GM23248 (cell line): ENCODE data around the gene CSF1R. TPM values are rescaled to one million over a fixed set of nuclear protein-coding genes. Genes with fewer than 3 reads are reported as not detected.

Source experiments
- DNase-seq: peaks from one replicate; pipeline ENCODE4 v3.0.0-alpha.2; 2015
- H2AFZ ChIP-seq: fragments of 200-600 bp; sonication (generic); 2 replicates; pipeline ENCODE4 v1.6.1; 2016; ENCODE audit warnings: antibody characterized with exemption
- H3F3A ChIP-seq: fragments of 200-600 bp; sonication (generic); 2 replicates; pipeline ENCODE4 v1.6.1; 2016; ENCODE audit warnings: mild to moderate bottlenecking, antibody characterized with exemption, mixed run types; ENCODE audit not compliant: insufficient read depth
- H3K27ac ChIP-seq: fragments of 200-600 bp; sonication (generic); 2 replicates; pipeline ENCODE4 v1.5.1; 2016; ENCODE audit warnings: mild to moderate bottlenecking
- H3K27me3 ChIP-seq: fragments of 200-600 bp; sonication (generic); replicated peaks from 2 replicates; pipeline ENCODE4 v1.6.1; 2016; ENCODE audit warnings: mild to moderate bottlenecking; ENCODE audit not compliant: insufficient read depth
- H3K36me3 ChIP-seq: fragments of 200-600 bp; sonication (generic); 2 replicates; pipeline ENCODE4 v1.6.1; 2016; ENCODE audit warnings: low read depth, mild to moderate bottlenecking
- H3K4me1 ChIP-seq: fragments of 200-600 bp; sonication (generic); 2 replicates; pipeline ENCODE4 v1.6.1; 2016; ENCODE audit warnings: mild to moderate bottlenecking; ENCODE audit not compliant: insufficient read depth
- H3K4me2 ChIP-seq: fragments of 200-600 bp; sonication (generic); one replicate; pipeline ENCODE4 v1.6.1; 2016; ENCODE audit warnings: mild to moderate bottlenecking; ENCODE audit not compliant: unreplicated experiment
- H3K4me3 ChIP-seq: fragments of 200-600 bp; sonication (generic); 2 replicates; pipeline ENCODE4 v1.5.1; 2016; ENCODE audit warnings: mild to moderate bottlenecking
- H3K79me2 ChIP-seq: fragments of 200-600 bp; sonication (generic); 2 replicates; pipeline ENCODE4 v1.6.1; 2016; ENCODE audit warnings: mild to moderate bottlenecking; ENCODE audit not compliant: insufficient read depth
- H3K9ac ChIP-seq: fragments of 200-600 bp; sonication (generic); 2 replicates; pipeline ENCODE4 v1.6.1; 2016; ENCODE audit warnings: mild to moderate bottlenecking
- H3K9me2 ChIP-seq: fragments of 200-600 bp; sonication (generic); 2 replicates; pipeline ENCODE4 v1.6.1; 2016; ENCODE audit warnings: mixed run types, mild to moderate bottlenecking, moderate library complexity; ENCODE audit not compliant: insufficient read depth
- H3K9me3 ChIP-seq: fragments of 200-600 bp; sonication (generic); one replicate; pipeline ENCODE4 v1.6.1; 2017; ENCODE audit warnings: low read depth
- H4K20me1 ChIP-seq: fragments of 200-600 bp; sonication (generic); 2 replicates; pipeline ENCODE4 v1.6.0; 2016; ENCODE audit not compliant: insufficient read depth
- EZH2 ChIP-seq: fragments of 200-600 bp; sonication (generic); IDR thresholded peaks from 2 replicates; pipeline ENCODE4 v1.6.1; 2018; ENCODE audit warnings: antibody characterized with exemption, mild to moderate bottlenecking; ENCODE audit not compliant: insufficient read depth, poor library complexity, severe bottlenecking
- EZH2phosphoT487 ChIP-seq: fragments of 200-600 bp; sonication (generic); IDR thresholded peaks from 2 replicates; pipeline ENCODE4 v1.6.1; 2018; ENCODE audit warnings: antibody characterized with exemption, moderate library complexity, mild to moderate bottlenecking, low read depth; ENCODE audit not compliant: insufficient read depth
- WGBS, 2 experiments: methylation state at CpG; one replicate each; pipeline ENCODE4 v1.1.6; 2015 to 2017; ENCODE audit warnings: low lambda C conversion rate in 2 of 2, low coverage in 1 of 2; ENCODE audit errors: missing lambda C conversion rate in 2 of 2; 5-methylcytosine and 5-hydroxymethylcytosine counted together
- in situ Hi-C: fragments of 300-500 bp; cut with MboI; formaldehyde crosslinking; loops from 2 replicates; pipeline ENCODE4 v1.15.0; 2020
- polyA plus RNA-seq: library from polyadenylated mRNA; unstranded; fragments of >200 nt; fragmentation: Nextera tagmentation; extraction: Ambion mirVana; gene quantifications from 2 replicates; pipeline ENCODE4 v1.2.1, GENCODE V29; 2016
- total RNA-seq: library from RNA; depleted of rRNA; stranded (reverse); fragments of >200 nt; shearing (Covaris generic); gene quantifications from 2 replicates; pipeline ENCODE4 v1.2.3, GENCODE V29; 2014; rRNA removed

Gene CSF1R
- total RNA-seq (0.63 TPM in 1 of 2 replicates, not detected in the other), polyA plus RNA-seq (0.48 and 0.56 TPM in 2 replicates)

- DNase-seq = no peak
- H3K4me2 ChIP-seq = no peak within 1 kb of the TSS
- H3K9me2 ChIP-seq = no peaks in the 10 kb centered on the region
- no peak within 1 kb of the TSS for H3K9ac ChIP-seq
- H2AFZ ChIP-seq = no peak within 1 kb of the TSS
- H3K36me3 ChIP-seq = no peaks in the 10 kb centered on the region
- H3K4me3 ChIP-seq = no peak within 1 kb of the TSS
- 75 to 80% methylated on average over 7 to 9 of the region's 9 CpGs for WGBS, 2 experiments
- H4K20me1 ChIP-seq = no peaks in the 10 kb centered on the region
- H3K79me2 ChIP-seq = no peaks in the 10 kb centered on the region
- no peak within 1 kb of the TSS for H3K27ac ChIP-seq
- no peaks in the 10 kb centered on the region for H3K27me3 ChIP-seq
- H3K4me1 ChIP-seq = no peaks in the 10 kb centered on the region
- H3K9me3 ChIP-seq = no peaks in the 10 kb centered on the region
- in situ Hi-C loops = no loop called here
- TF ChIP-seq EZH2 (no peak), EZH2phosphoT487 (no peak)
- no peaks in the 10 kb centered on the region for H3F3A ChIP-seq
Measured at GRCh38 chr5:150085950-150086715, at the start of gene CSF1R. CSF1R (minus strand) TSS chr5:150086554; CDS start chr5:150086427, 127 bp downstream.

DNA sequence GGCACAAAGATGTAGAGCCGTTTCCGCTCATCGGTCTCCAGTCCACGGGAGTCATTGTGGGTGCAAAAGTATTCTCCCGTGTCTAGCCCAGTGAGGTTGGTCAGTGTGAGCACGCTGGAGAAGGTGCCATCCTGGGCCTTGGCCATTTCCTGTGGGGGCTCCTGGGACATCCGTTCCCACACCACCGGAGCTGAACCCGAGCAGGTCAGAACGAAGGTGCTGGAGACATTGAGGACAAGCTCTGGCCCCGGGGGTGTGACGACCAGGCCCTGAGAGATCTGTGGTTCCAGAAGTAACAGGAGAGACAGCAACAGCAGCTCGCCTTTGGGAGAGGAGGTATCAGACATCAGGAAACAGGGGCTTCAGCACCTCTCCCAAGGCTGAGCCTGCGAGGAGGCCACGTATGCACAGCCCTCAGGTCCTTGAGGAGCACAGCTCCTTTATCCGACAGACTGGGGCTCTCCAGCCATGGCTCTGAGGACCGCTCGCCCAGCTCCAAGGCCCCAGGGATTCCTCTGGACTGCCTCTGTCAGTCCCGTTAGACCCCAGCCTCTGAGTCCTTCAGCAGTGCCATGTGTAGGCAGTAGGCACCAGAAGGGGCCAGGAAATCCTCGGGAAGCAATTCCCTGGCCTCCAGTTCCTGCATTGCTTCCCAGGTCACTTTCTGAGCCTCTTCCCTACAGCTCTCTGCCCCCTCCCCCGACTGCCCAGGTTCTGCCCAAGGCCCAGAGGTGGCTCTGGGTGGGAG is 49.4 kb upstream of the CSF1R start:
- Histone ChIP-seq H3K9me2 (no peaks in the 10 kb centered on the region), H3K4me1 (peaks cover 58% of the 10 kb centered on the region), H4K20me1 (no peaks in the 10 kb centered on the region), H3K27ac (no peak overlapping the region), H3K4me3 (no peak overlapping the region), H3K9me3 (no peaks in the 10 kb centered on the region), H2AFZ (no peak overlapping the region), H3K36me3 (peaks cover 22% of the 10 kb centered on the region; the same call in 1 of the 2 replicates), H3K9ac (no peak overlapping the region), H3K79me2 (peaks cover 49% of the 10 kb centered on the region), H3F3A (peaks cover 33% of the 10 kb centered on the region), H3K27me3 (no peaks in the 10 kb centered on the region), H3K4me2 (no peak overlapping the region)
- 80 to 84% methylated on average over 21 of the region's 21 CpGs for WGBS, 2 experiments
- TF ChIP-seq EZH2 (no peak), EZH2phosphoT487 (no peak)
- in situ Hi-C loops = no loop called here
- no peak for DNase-seq

GRCh38 chr5:150134198-150134588 is 47.8 kb upstream of the CSF1R start:
- Histone ChIP-seq H3K27me3 (no peaks in the 10 kb centered on the region), H3F3A (peaks cover 30% of the 10 kb centered on the region; the same call in 1 of the 2 replicates), H3K27ac (0 out of 2 replicates have a peak overlapping the region, but pooled peaks have one; percentile 25), H3K4me3 (no peak overlapping the region), H4K20me1 (no peaks in the 10 kb centered on the region), H3K9ac (no peak overlapping the region), H3K36me3 (peaks cover 32% of the 10 kb centered on the region), H3K9me2 (no peaks in the 10 kb centered on the region), H3K4me2 (no peak overlapping the region), H3K79me2 (peaks cover 43% of the 10 kb centered on the region), H3K4me1 (peaks cover 48% of the 10 kb centered on the region), H2AFZ (no peak overlapping the region), H3K9me3 (no peaks in the 10 kb centered on the region)
- in situ Hi-C loops = no loop called here
- TF ChIP-seq EZH2 = no peak
- no peak for TF ChIP-seq EZH2phosphoT487
- 79 to 91% methylated on average over 7 of the region's 7 CpGs for WGBS, 2 experiments
- no peak for DNase-seq

- Histone ChIP-seq H3K36me3 (peaks cover 37% of the 10 kb centered on the region), H3K4me1 (peaks cover 44% of the 10 kb centered on the region), H3K79me2 (peaks cover 41% of the 10 kb centered on the region)
Measured at GRCh38 chr5:150133581-150134197, 47.3 kb upstream of the CSF1R start.

More at GRCh38 chr5:150133581-150134197, 47.3 kb upstream of the CSF1R start:
- DNase-seq = no peak
- Histone ChIP-seq H3K27me3 (no peaks in the 10 kb centered on the region), H4K20me1 (no peaks in the 10 kb centered on the region), H3K4me3 (no peak overlapping the region), H3K4me2 (no peak overlapping the region), H2AFZ (no peak overlapping the region), H3K9ac (no peak overlapping the region), H3K27ac (no peak overlapping the region), H3K9me2 (no peaks in the 10 kb centered on the region), H3F3A (peaks cover 30% of the 10 kb centered on the region; the same call in 1 of the 2 replicates), H3K9me3 (no peaks in the 10 kb centered on the region)
- TF ChIP-seq EZH2 (no peak), EZH2phosphoT487 (no peak)
- in situ Hi-C loops = no loop called here
- 71 to 75% methylated on average over 16 of the region's 16 CpGs for WGBS, 2 experiments
